Kidney tubule cell (primary cell): ENCODE data around the gene INPP5A.
"Not testable (repeated sequence)": the region's sequence is repeated elsewhere in the genome, so short reads cannot be mapped to it uniquely, and the experiment has no call there.

Experiments
- DNase-seq: peaks from one replicate; pipeline ENCODE4 v3.0.0-alpha.2; 2018; ENCODE audit warnings: low spot score

Gene INPP5A

DNA sequence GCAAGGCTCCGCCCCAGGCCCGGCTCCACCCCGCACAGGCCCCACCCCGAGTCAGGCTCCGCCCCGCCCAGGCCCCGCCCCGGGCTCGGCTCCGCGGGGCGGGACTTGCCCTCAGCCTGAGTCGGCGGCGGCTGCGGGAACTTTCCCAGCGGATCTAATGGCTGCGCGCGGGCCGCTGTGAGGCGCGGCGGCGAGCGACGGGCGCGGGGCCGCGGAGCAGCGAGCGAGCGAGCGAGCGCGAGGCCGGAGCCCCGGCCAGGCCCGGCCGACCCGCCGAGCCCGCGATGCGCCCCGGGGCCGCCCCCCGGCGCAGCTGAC lies at the start of gene INPP5A:
Gene INPP5A (plus strand): TSS at position 104 of the 318 bp plus-strand sequence. CDS start 310 bp downstream, outside the sequence.
- no peak for DNase-seq

DNA sequence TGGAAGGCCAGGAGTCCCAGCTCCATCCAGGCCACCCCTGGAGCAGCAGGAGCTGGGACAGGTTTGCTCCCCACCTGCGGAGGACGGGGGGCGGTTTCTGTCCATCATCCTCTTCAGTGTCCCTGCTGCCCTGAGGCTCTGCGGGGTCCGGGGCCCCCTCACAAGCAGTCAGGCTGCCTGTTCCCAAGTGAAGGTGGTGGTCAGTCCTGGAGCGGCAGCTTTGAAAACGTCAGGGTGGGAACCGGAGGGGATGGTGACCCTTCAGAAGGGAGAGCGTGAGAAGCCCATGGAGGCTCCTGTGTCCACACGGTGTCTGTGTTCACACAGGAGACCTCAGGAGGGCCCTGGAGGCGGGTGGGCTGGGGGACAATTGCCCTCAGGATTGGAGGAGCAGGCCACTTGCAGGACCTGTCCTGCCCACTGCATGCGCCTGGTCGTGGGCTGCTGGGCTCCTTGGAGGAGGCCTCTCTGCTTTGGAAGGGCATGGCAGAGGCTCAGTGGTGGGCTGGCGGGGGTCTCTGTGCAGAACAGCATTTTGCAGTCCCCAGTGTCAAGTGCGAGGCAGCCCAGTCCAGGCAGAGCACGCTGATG lies 49.3 kb upstream of the INPP5A start:
- DNase-seq = no peak

- no peak for DNase-seq
These were observed 48.4 kb upstream of the INPP5A start for GRCh38 chr10:132489053-132489703.

- DNase-seq = no peak
These were observed 47.7 kb upstream of the INPP5A start for GRCh38 chr10:132489704-132490534.

- not testable (repeated sequence) for DNase-seq
These were observed 46.1 kb upstream of the INPP5A start for GRCh38 chr10:132491534-132491933.

GRCh38 chr10:132492323-132493025 lies 45.1 kb upstream of the INPP5A start:
- DNase-seq = no peak

- DNase-seq = no peak
These were observed 44.3 kb upstream of the INPP5A start for GRCh38 chr10:132493246-132493755.

DNA sequence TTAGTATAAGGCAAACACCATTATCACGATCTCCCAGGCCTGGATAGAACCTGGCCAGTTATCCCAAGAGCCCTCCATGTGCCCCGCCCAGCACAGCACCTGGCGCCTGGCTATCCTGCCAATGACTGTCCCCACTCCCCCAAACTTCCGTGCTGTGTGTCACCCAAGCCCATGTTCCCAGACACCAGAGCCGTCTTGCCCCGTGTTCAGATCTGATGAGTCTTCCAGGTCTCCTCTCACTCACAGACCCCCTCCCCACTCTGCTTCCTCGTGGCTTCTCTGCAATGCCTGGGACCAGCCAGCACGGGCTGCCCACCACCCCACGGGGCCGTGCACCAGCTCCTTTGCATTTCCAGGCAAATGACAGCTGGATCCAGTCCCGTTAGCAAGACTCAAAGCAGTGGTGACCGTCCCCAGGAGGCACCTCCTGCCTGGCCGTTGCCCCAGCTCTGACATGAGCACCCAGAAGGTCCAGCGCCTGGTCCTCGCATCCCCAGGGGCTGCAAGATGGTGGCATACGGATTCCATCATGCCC lies 43.8 kb upstream of the INPP5A start:
- no peak for DNase-seq

DNA sequence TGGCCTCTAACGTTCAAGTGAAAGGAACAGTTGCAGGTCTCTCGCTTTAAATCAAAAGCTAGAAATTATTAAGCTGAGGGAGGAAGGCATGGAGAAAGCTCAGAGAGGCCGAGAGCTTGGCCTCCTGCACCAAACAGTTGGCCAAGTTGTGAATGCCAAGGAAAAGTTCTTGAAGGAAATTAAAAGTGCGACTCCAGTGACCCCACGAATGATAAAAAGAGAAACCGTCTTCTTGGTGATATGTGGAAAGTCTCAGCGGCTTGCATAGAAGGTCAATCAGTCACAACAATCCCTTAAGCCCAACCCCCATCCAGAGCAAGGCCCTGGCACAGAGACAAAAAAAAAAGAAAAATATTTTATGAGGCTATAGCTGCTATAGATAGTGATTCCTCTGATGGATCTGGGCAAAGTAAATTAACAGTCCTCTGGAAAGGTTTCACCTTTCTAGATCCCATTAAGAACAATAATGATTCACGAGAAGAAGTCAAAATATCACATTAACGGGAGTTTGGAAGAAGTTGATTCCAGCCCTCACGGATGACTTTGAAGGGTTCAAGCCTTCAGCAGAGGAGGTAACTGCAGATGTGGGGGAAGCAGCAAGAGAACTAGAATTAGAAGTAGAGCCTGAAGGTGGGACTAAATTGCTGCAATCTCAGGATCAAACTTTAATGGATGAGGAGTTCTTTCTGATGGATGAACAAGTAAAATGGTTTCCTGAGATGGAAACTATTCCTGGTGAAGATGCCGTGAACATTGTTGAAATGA lies 42.5 kb upstream of the INPP5A start:
- DNase-seq = no peak

DNA sequence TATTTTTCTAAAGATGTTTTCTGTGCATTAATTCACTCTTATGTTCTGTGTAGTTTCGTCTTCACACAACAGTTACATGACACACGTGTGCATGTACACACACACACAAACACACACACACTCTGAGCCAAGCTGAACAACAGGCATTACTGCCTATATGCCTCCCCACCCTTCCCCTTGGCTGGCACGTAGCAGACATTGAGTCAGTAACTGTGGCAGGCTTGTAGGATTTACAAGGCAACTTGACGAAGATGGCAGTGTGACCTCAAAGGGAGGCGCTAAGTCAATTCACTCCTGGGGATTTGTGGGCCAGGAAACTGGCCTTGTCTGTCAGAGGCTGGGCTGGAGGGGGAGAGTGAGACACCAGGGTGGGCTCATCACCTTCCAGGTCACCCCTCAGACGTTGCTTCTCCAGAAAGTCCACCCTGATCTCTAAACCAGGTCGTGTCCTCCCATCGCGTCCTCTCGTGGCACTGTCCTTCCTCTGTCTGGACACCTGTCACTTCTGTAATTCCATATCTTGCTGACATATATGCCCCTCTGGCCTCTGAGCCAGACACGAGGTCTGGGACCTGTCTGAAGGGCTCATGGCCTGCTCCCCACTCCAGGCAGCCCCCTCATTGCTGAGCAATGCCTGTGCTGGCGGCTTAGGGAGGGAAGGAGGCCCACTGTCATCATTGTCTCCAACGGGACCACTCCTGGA lies 41.1 kb upstream of the INPP5A start:
- DNase-seq = no peak

GRCh38 chr10:132497063-132497680 lies 40.4 kb upstream of the INPP5A start:
- DNase-seq = no peak

DNA sequence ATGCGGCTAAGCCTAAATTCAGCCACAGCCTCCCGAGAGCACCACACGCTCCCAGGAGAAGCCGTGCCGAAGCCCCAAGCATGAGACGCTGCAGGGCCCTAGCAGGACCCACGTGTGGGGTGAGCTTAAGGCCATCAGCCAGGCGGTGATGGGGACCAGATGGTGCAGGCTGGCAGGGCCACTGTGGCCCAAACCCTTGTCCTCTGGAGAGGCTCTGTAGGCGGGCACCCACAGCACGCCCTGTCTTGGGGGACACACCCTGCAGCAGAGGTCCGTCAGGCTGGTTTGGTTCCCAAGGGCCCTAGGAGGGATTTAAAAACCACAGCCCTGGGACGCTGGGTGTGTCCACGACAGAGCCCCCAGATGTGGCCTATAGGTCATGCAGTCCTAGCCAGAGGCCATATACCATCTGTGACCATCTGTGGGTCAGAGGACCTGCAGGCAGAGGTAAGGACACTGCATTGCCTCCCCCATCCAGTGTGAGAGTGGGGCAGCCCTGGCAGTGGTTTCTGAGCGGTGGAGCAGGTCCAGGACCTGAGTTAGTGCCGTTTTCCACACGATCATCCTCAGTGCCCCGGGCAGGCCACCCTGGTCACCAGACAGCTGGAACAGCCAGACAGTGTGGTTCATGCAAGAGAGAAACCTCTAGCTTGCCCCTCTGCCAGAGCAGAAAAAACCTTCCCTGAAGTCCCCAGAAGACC lies 39.6 kb upstream of the INPP5A start:
- no peak for DNase-seq

- DNase-seq = no peak
These were observed 38.8 kb upstream of the INPP5A start for GRCh38 chr10:132498562-132499366.

DNA sequence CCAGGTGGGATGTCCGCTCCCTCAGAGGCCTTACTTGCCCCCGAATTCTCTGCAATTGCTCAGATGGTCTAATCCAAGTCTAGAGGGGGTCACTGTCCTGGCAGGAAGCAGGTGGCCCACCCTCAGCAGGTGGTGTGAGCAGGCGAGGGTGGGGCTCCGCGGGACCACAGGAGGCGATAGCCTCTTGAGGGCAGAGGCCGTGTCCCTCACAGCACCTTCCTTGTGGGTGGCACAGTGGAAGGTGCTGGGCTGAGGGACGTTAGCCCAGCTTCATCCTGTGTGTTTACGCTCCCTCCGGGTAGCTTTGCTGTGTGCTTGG lies 38.3 kb upstream of the INPP5A start:
- no peak for DNase-seq

DNA sequence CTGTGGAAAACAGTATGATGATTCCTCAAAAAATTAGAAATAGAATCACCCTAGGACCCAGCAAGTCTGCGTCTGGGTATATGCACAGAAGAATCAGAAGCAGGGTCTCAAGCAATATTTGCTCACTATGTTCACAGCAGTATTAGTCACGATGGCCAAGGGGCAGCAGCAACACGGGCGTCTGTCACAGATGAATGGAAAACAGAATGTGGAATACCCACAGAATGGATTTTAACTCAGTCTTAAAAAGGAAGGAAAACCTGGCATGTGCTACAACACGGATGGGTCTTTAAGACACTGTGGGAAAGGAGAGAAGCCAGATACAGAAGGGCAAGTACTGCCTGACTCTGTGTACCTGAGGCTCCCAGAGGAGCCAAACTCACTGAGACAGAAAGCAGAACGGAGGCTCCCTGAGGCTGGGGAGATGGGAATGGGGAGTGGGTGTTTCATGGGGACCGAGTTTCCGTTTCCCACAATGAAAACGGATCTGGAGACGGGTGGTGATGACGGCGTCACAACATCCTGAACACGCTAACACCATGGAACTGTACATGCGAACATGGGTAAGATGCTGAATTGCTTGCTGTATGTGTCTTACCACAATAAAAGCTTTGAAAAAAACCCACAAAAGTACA lies 36.7 kb upstream of the INPP5A start:
- DNase-seq = peak; percentile 54

DNA sequence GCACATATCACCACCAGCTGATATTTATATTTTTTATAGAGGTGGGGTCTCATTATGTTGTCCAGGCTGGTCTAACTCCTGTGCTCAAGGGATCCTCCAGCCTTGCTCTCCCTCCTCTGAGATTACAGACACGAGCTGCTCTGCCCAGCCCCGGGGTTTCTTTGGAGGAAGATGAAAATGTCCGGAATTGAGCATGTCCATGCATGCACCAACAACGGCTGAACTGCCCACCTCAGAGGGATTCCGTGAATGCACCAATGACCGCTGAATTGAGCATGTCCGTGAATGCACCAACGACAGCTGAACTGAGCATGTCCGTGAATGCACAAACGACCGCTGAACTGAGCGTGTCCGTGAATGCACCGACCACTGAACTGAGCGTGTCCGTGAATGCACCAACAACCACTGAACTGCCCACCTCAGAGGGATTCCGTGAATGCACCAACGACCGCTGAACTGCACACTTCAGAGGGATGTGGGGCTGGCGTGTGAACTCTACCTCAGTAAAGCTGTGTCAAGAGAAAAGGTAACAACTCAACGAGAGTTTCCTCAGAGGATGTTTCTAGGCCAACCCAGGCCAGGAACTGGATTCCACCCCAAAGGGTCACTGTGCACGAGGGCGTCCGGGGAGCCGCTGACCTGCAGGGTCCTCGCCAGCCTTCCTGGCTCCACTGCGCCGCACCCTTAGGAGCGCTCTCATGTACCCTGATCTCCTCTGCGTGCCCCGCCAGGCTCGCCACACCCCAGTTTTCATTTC lies 34.9 kb upstream of the INPP5A start:
- DNase-seq = no peak

GRCh38 chr10:132503581-132504421 lies 33.8 kb upstream of the INPP5A start:
- no peak for DNase-seq
